ENCODE data around the gene UBE2J2. TPM values are rescaled to one million over a fixed set of nuclear protein-coding genes. Genes with fewer than 3 reads are reported as not detected.

Gene UBE2J2
- total and polyA plus RNA-seq, 2 donors (not counting 3 experiments of a cell fraction or from before 2014, with no cell fraction given): 60.7 to 80.7 TPM

DNA sequence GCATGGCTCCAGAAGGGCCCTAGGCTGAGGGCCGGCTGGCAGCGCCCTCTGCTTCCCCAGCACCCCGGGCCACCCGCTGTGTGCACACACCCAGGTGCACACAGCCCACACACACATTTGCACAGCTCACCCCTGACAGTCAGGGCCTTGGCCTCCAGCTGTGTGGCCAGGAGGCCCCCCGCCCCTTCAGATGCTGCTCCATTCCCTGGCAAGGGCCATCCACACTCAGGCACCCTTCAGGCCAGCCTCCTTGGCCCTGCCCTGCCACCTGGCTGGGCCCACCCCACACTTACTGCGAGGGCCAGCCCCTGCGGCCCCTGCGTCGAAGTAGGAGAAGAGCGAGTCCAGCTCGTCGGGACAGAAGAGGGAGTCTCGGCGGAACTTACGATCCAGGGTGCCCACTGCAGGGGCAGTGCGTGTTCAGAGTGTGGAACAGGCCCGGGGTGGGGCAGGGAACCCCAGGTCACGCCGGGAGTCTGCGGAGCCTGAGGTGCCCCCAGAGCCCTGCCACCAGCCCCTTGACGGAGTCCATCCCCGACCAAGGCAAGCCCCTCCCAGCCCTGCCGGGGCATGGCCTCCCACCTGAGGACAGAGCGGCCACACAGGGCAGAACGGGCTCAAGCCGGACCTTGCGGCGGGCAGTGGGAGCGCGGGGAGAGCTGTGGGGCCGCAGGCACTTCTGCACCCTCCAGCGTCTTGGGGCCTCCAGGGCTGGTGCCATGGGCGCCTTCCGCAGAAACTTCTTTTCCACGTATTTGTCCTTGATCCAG lies 21.7 kb upstream of the UBE2J2 start:
- POLR2A ChIA-PET: no interaction called here
- H3K27ac ChIP-seq (ENCODE audit: insufficient read depth, low read depth, low read length): no peak overlapping the region
- no peaks in the 10 kb centered on the region for H3K4me1 ChIP-seq (ENCODE audit: control insufficient read depth, extremely low read depth, insufficient read depth, low read length)
- intact Hi-C loops (cut with micrococcal nuclease): no loop called here
- no peaks in the 10 kb centered on the region for H3K36me3 ChIP-seq (ENCODE audit: control insufficient read depth in 2 of 2, extremely low read depth in 1 of 2, insufficient read depth in 2 of 2, low read length in 2 of 2)
- H3K9me3 ChIP-seq (replicated peaks; ENCODE audit: control insufficient read depth, insufficient read depth, low read length): no peaks in the 10 kb centered on the region
- no peaks in the 10 kb centered on the region for H3K9me1 ChIP-seq (replicated peaks; ENCODE audit: control insufficient read depth, extremely low read depth, insufficient read depth, low read length)
- no peak overlapping the region for H3K4me3 ChIP-seq (replicated peaks in 1 of 3; ENCODE audit: insufficient read depth in 1 of 3, low read depth in 1 of 3, low read length in 3 of 3)
- no TSS peak for BruUV-seq (replicated peaks)
- no peaks in the 10 kb centered on the region for H3K27me3 ChIP-seq (ENCODE audit: control insufficient read depth in 2 of 2, insufficient read depth in 2 of 2, low read length in 2 of 2)
- H4K20me1 ChIP-seq (replicated peaks; ENCODE audit: control insufficient read depth, extremely low read depth, insufficient read depth, low read length): no peaks in the 10 kb centered on the region
- dilution Hi-C loops (cut with MboI; ENCODE audit: extremely low pct_ligation_motif_present, low sequenced_read_pairs): no loop called here
- CTCF ChIA-PET: interaction anchor here (5.5 kb wide), 1 partner anchor 175 kb away, joined by 286 read pairs; no protein-coding TSS in a partner anchor
- H3K79me2 ChIP-seq (ENCODE audit: control insufficient read depth, insufficient read depth, low read length): no peaks in the 10 kb centered on the region
- no peak overlapping the region for H3K4me2 ChIP-seq (ENCODE audit: insufficient read depth, low read length)
- no peak overlapping the region for H3K9ac ChIP-seq (replicated peaks; ENCODE audit: extremely low read depth, insufficient read depth, low read length)
- no peak for DNase-seq (ENCODE audit: low read depth, low spot score)
- H2AFZ ChIP-seq (ENCODE audit: low read depth, low read length): no peak overlapping the region
- no peak for FAIRE-seq
- no peak for TF ChIP-seq MYC (IDR thresholded peaks at IDR 0.05; ENCODE audit: low read depth, low read length)
- no peak for TF ChIP-seq FOS (IDR thresholded peaks at IDR 0.05; ENCODE audit: borderline replicate concordance, insufficient read depth, low read length)
- TF ChIP-seq EZH2 (IDR thresholded peaks at IDR 0.05; ENCODE audit: borderline replicate concordance, low read depth, low read length, severe bottlenecking): no peak
- TF ChIP-seq JUN (IDR thresholded peaks at IDR 0.05; ENCODE audit: borderline replicate concordance, insufficient read depth, insufficient read length, low read depth): no peak
- TF ChIP-seq, protein P1, sequence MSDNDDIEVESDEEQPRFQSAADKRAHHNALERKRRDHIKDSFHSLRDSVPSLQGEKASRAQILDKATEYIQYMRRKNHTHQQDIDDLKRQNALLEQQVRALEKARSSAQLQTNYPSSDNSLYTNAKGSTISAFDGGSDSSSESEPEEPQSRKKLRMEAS (IDR thresholded peaks at IDR 0.05; ENCODE audit: insufficient read depth, insufficient read length): no peak
- no peak for TF ChIP-seq POLR2AphosphoS5 (IDR thresholded peaks at IDR 0.05; ENCODE audit: insufficient read depth, low read depth, low read length)
- TF ChIP-seq POLR2A (IDR thresholded peaks at IDR 0.05; ENCODE audit: low read depth, low read length): no peak
- TF ChIP-seq GATA2 (IDR thresholded peaks at IDR 0.05; ENCODE audit: insufficient read depth, insufficient read length, low read depth, low read length): no peak
- no peak for TF ChIP-seq CTCF (IDR thresholded peaks at IDR 0.05; ENCODE audit: extremely low read depth in 1 of 2, insufficient read depth in 1 of 2, low read depth in 1 of 2, low read length in 2 of 2)
